RPMI8226 (cell line): ENCODE data around the gene P2RY14.
"Not testable (repeated sequence)": the region's sequence is repeated elsewhere in the genome, so short reads cannot be mapped to it uniquely, and the experiment has no call there.

Source experiments
- DNase-seq: peaks from one replicate; pipeline ENCODE4 v3.0.0-alpha.2; 2015

The P2RY14 gene

DNA sequence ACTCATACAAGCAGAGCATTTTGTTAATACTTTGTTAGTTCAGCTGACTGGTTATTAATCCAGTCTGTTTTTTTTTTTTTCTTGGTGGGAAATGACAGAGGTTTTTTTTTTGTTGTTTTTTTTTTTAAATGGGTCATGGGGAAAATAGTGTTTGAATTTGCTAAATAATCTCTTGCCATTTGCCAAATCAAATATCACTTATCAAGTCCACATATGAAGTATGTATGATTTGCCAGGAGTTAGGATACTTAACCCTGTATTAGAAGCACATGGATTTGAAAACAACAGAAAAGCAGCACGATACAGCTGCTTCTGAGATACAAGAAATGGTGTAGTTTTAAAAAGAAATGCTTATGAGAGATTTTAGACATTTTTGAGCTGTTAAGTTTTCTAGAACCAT lies 21.6 kb downstream of the P2RY14 start:
- DNase-seq = no peak

DNA sequence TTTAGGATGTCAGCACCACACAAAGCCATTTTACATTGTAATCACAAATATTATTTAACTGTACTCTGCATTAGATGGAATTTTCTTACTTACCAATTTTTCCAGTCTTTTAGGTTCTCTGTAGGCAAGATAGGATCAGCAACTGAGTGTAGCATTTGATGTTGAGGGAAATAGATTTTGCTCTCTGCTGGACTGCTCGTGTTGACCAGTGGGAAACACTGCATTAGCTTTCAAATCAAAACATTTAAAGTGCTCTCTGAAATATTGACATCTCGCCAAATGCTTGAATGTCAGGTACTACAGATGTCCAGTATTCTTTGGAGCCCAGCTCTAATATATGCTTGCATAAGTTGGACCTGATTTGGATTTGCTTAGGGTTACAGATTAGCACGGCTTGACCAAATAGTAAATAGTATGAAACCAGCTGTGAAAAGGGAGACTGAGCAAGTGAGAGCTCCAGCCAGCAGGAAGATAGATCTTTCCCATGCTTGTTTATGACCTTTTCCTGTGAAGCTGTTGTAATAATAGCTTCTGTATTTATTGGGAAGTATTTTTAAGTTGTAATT lies 29.5 kb downstream of the P2RY14 start:
- no peak for DNase-seq

DNA sequence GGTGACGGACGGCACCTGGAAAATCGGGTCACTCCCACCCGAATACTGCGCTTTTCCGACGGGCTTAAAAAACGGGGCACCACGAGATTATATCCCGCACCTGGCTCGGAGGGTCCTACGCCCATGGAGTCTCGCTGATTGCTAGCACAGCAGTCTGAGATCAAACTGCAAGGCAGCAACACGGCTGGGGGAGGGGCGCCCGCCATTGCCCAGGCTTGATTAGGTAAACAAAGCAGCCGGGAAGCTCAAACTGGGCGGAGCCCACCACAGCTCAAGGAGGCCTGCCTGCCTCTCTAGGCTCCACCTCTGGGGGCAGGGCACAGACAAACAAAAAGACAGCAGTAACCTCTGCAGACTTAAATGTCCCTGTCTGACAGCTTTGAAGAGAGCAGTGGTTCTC lies 36.3 kb downstream of the P2RY14 start:
- not testable (repeated sequence) for DNase-seq

DNA sequence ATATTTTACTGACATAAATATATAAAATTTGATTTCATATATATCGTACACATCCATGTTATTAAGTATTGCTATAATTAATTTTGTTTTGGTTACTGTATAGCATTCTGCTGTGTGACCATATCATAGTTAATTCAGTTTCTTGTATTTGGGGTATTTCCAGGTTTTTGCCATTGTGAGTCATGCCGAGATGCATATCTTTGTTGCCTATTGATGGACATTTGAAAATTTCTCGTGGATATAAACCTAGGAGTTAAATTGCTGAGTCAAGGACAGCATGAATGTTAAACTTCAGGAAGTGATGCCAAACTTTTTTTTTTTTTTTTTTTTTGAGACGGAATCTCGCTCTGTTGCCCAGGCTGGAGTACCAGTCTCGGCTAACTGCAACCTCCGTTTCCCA lies 41.6 kb downstream of the P2RY14 start:
- DNase-seq = no peak

DNA sequence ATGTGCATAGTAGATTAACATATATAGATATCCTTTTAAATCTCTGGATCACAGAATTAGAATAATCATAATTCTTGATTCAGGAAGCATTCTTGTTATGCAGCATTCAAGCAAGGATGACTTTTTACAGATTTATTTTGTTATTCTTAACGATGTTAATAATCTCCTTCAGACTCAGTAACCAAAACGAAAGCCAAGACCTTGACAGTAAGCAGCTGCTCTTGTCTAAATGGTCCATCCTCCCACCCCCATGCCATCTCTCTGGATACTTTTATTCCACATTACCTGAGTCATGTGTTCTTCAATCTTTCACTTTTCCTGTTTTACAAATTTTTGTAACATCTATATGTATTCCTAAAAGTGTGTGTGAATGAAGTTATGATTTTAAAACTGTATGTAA lies 42.0 kb downstream of the P2RY14 start:
- DNase-seq = no peak

DNA sequence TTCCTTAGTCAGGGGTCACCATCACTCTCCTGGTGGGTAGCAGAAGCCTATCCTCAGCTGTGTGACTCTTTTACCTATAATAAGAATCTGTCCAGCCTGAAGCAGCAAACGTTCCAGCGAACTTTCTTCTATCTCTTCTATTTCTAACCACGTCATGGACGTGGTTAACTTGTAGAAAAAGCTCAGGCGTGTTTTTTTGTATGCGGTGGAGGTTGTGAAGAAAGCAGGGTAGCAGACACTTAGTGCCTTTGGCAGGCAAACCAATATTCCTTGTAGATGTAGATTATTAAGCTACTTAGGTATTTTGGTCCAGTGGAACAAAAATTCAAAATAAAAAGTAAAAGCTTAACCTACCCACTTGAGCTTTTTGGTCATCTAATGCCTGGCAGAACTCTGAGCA lies 43.5 kb downstream of the P2RY14 start:
- DNase-seq = no peak

DNA sequence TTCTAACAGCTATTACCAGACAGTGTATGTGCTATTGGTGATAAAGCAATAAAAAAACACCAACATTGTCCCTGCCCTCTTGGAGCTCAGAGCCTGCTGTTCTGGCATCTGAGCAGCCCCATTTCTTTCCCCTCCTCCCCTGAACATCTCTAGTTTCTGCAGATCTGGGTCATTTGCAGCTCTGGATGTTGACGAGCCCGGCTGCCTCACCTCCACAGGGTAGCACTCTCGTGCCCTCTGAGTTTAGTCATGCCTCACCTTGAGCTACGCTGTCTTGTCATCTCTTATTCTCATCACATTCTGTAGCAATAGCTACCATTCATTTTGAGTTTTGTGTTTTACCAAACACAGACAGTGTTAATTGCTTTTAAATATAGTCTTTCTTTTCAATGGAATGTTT lies 45.4 kb downstream of the P2RY14 start:
- no peak for DNase-seq

DNA sequence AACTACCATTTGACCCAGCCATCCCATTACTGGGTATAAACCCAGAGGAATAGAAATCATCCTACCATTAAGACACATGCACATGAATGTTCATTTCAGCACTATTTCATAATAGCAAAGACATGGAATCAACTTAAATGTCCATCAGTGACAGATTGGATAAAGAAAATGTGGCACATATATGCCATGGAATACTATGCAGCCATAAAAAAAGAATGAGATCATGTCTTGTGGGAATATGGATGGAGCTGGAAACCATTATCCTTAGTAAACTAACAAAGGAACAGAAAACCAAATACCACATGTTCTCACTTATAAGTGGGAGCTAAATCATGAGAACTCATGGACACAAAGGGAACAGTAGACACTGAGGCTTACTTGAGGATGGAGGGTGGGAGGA lies 45.9 kb downstream of the P2RY14 start:
- not testable (repeated sequence) for DNase-seq

DNA sequence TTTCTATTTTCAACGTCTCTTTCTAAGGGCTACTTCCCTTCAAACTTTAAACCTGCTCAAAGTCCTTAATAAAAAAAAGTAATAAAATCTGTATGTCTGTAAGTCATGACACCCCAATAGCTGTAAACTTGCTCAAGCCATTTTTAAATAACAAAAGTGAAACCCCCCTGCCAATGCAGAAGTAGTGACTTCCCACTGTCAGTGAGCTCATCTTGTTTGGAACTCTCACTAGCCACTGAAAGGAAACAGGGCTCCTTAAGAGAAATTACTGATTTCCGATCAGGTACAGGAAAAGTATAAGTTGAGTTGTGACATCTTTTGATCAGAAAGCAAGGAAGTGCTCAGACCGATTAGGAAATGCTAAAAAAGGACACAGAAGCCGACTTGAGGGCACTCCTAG lies 47.7 kb downstream of the P2RY14 start:
- DNase-seq = no peak

DNA sequence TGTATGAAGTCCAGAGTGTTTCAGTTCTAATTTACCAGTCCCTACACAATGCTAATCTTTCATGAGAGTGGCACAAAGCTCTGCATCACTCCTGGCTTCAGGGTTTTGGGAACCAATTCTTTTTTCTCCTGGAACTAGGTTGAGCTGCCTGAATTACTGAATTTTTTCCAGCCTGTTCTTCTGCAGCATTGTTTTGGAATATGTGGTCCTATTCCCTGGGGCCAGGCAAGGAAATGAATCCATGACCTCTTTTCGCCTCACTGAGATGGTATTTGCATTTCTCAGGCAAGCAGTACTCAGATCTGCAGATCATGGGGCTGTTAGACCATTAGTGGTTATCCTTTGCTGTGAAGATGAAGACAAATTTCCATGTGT lies 49.7 kb downstream of the P2RY14 start:
- no peak for DNase-seq

DNA sequence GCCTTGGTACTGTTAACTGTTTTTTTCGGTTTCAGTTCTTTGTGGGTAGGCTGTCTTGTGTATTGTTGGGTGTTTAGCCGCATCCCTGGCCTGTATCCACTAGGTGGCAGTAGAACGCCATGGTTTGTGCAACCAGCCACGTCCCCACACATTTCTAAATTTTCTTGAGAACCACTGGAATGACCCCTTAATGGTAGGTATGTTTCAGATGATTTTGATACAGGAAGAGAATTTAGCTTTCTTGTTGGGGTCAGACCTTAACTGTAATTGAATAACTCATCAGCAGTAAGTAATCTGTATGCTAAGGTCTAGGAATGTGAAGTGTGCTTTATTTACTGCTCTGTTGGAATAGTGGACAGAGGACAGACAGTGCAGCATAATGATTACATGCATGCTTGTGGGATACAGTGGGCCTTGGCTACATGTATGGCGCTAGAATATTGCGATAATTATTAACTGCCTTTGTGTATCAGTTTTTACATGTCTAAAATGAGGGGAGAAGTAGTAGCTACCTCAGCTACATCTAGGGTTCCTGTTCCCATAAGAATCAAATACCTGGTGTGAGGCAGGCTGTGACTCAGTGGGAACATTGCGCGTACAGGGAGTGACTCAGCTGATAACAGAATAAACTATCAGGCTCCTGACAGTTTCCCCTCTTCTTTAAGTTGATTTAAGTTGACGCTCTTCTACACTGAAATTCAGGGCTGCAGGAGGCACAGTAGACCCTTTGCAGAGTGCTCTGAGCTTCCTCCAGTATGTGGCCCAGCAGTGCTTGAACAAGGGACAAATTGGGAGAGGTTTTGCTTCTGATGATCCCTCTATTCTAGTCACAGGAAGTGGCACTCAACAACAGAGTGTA lies 50.3 kb downstream of the P2RY14 start:
- DNase-seq = peak; percentile 88

DNA sequence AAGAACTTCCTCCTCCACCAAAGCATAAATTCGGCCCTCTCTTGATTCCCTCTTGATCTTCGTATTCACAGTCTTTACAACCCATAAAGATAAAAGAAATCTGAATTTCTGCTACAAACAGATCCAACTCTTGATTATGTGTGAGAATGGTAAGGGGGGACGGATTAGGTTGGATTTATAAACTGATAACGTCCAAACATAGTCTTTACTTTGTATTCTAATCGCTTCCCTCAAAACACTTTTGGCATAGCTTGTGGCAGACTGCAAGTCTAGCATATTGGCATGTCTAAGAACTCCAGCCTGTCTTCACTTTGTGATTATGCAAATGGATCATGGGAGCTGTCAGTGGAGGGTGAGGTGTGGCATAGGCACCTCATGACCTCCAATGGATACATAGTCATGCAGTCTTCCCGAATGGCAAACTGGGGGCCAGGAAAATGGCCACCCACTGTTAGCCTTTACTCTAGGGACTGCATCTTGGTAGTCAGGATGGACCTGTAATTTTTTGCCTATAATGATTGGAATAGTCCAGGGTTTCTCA lies 51.0 kb downstream of the P2RY14 start:
- no peak for DNase-seq

DNA sequence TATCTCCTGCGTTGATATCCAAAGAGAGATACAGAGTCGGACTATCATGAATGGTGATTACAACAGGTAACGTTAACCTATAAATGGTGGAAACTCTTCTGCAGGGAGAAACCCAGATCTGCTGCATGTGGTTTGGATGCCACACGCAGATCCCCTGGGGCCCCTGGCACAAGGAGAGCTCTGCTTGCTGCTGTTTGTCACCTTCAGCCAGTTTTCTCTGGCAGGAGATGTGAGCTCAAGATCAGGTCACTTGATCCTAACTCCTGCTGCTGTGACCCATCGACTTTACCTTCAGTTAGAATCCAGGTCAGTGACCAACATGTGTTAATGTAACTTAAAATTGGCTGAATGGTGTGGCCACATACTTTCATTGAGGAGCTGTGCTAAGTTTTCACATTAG lies 51.5 kb downstream of the P2RY14 start:
- no peak for DNase-seq

DNA sequence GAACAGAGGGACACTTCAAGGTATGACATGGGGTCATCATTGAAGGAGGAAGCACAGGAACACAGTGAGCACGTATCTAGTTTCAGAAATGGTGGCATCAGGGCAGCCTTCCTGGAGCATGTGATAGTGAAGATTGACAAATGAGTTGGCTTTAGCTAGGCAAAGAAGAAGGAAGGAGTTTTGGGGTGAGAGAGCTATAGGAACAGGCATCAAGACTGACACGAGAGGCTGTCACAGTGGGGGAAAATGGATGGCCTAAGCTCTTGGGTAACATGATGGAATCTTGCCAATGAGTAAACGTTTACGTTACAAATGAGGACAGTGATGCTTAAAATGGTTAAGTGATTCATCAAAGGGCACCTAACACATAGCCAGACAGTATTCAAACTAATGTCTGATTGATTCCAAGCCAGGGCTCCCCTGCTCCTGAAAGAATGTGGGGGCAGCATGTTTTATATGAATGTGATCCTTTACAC lies 52.2 kb downstream of the P2RY14 start:
- no peak for DNase-seq

DNA sequence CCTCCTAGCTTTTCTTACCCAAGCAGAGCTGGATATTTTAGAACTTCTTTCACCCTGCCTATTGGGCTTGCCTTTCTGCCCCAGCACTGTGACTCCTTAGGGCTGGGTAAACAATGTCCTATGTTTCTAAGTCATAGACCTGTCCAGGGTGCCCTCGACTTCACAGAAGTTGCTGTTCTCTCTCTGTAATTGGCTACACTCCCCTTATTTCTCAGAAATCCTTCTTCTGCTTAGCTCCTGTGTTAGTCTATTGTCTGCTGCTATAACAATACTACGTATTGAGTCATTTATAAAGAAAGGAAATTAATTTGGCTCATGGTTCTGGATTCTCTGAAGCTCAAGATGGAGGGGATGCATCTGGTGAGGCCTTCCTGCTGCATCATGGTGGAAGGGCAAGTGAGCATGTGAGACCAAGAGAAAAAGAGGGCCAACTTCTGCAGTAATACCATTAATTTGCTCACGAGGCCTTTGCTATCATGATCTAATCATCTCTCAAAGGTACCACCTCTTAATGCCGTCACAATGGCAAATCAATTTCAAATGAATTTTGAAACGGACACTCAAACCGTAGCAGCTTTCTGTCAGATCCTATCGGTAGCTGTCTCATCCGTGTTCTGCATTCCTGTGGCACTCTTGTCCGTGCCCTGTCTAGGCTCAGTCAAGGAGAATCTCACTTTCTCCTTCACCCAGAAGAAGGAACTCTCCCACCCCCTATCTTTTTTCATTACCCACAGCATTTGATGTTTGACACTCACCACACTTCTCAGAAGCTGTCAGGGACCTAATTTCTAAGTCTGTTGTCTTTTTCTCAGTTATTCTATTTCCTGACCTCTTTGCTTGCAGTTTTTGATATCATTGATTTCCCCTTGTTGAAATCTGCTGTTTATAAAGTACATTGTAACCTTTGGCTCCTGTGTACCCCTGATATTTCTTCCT lies 53.0 kb downstream of the P2RY14 start:
- no peak for DNase-seq

DNA sequence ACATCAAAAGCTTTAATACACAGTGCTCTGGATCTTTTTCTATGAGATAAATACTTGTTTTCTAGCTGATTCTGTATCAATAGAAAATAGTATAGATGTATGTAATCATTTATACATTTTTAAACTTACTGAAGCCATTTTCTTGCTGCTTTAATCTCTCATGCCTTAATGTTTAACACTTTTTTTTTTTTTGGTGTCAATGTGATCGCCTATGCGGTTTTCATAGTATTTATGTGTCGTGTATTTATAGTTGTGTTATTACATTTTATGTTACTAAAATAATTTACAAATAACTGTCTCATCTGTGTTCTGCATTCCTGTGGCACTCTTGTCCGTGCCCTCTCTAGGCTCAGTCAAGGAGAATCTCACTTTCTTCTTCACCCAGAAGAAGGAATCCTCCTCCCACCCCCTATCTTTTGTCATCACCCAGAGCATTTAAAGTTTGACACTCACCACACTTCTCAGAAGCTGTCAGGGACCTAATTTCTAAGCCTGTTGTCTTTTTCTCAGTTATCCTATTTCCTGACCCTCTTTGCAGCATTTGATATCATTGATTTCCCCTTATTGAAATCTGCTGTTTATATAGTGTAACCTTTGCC lies 54.0 kb downstream of the P2RY14 start:
- DNase-seq = no peak

DNA sequence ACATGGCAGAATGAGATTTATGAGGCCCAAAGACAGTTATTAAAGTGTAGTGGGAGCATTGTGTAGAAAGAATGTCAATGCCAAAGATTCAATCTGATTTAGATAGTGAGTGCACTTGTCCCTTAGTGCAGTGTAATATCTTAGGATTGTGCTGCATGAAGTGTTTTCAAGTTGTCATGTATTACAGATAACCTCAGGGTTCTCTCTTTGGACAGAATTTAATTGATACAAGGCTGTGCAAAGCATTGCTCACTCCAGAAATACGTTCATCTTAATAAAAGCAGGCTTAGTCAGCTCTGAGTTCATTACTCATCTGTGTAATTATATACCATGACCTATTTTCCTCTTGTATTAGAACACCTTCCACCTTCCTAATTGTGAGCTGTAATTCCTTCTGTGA lies 59.3 kb downstream of the P2RY14 start:
- DNase-seq = no peak

DNA sequence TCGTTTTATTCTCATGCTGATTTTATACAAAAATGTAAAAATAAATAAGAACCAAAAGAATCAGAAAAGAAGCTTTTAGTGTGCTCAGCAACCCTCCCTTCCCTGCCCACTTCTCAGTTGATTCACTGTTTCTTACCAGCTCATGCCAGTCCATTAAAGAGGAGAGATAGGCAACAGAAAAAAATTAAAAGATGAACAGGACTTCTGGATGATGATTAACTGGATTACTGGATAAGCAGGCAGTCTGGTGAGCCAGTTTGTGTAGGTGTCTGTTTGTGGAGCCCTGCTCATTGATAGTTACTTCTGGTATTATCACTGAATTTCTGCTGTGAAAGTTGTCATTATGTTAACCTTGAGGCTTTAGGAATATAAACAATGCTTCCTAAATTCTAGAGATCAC lies 60.2 kb downstream of the P2RY14 start:
- DNase-seq = no peak

DNA sequence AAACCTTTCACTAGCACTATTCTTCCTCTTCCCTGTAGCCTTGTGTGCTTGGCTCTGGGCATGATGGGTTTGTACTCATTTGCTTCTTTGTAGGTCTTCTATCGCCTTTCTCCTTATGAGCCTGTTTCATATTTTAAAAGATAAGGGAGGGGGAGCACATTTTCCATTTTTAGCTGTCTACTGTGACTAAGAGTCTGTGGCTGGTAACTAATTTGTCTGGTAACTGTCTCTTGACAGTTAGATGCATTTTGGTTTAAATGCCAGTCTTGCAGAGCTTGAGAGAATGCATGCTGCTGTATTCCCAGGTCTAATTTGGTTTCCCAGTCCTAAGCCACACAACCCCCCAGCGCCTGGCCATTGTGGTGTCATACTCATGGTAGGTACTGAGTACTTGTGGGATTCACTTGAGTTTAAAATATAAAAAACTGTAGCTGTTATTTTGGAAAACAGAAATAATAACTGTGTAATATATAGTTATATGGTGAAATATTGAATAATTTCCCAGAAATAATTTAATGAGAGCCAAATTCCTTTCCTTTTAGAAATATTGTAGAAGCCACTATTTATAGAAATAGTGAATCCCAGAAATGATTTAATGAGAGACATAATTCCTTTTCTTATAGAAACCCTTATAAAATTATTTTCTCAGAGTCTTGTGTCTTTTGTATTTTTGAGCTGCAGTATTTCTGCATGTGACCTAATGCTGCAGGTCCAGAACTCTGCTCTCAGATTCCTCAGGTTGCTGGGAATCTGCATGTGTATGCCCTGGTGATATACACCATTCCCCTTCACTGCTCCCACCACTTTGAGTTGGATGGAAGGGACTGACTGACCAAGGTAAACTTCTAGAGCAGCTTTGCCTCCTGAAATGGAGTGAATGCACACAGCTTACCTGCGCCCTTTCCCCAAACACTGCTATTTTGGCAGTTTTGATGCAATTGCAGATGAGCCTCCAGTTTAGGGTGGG lies 61.4 kb downstream of the P2RY14 start:
- DNase-seq = no peak

DNA sequence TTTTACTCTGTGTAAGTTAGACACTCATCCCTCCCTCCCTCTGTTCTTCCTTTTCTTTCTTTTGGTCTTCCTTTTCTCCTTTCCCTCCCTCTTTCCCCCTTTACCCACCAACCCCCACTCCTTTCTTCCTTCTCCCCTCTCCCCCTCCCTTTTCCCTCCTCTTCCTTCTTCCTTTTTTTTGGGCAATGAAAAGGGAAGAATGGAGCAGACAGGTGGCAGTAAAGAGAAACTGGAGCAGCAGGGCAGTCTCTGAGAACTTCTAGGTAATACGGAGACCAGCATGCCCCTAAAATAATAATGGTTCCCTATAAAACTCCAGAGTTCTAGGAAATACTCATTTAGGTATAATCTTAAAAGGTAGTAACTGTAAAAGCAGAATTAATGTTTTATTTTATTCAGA lies 63.9 kb downstream of the P2RY14 start:
- DNase-seq = no peak

DNA sequence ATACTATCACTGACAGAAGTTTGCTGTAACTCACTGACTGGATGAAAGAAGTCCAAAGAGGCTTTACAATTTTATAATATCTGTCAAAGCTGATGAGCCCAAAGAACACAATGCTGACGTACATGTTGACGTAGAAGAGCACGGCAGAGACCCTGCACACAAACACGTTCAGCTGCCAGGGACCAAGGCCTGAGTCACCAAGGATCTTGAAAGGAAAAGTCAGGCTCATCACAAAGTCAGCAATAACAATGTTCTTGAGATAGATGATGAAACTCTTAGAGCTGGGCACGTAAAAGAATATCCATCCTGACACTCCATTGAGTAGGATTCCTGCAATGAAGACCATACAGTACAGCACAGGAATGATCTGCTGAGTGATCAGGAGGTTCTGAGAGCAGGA lies 64.5 kb downstream of the P2RY14 start:
- no peak for DNase-seq

DNA sequence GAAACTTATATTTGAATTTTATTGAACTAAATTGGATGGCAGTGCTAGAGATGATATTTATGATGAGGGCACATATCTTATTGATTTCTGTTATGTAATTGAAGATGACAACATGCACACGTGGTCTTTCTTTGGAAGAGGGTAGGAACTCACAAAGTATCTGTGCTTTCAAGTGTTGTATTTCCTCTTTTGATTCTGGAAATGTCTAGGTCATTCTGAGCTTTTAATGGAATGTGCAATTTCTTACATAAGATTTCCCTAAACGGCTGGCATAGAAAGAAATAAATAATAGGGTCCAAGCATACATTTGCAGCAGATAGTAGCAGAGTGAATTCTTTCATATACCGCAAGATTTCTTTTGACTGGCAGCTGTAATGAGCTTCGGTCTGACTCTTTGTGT lies 65.2 kb downstream of the P2RY14 start:
- no peak for DNase-seq
